GM18502 (cell line): ENCODE measurements around the gene LAIR1.
"Not testable (repeated sequence)": the region's sequence is repeated elsewhere in the genome, so short reads cannot be mapped to it uniquely, and the experiment has no call there.

Source experiments
- ATAC-seq: cut with Tn5 transposase; IDR thresholded peaks from one replicate; pipeline ENCODE4 v1.9.1; 2021; ENCODE audit warnings: mild to moderate bottlenecking; ENCODE audit not compliant: unreplicated experiment, poor library complexity

Gene LAIR1

GRCh38 chr19:54379187-54379678 is 14.5 kb upstream of the LAIR1 start:
- ATAC-seq = no peak

GRCh38 chr19:54376610-54377285 is 12.0 kb upstream of the LAIR1 start:
- no peak for ATAC-seq

- not testable (repeated sequence) for ATAC-seq
Observed at GRCh38 chr19:54375181-54375938, 10.6 kb upstream of the LAIR1 start.

- no peak for ATAC-seq
Observed at GRCh38 chr19:54373781-54374631, 9.3 kb upstream of the LAIR1 start.

GRCh38 chr19:54371453-54371852 is 6.7 kb upstream of the LAIR1 start:
- ATAC-seq = not testable (repeated sequence)

GRCh38 chr19:54370434-54370796 is 5.7 kb upstream of the LAIR1 start:
- ATAC-seq = not testable (repeated sequence)

GRCh38 chr19:54369688-54370433 is 5.1 kb upstream of the LAIR1 start:
- ATAC-seq = not testable (repeated sequence)

- ATAC-seq = no peak
Observed at GRCh38 chr19:54369082-54369687, 4.5 kb upstream of the LAIR1 start.

- ATAC-seq = no peak
Observed at GRCh38 chr19:54366811-54367210, 2.1 kb upstream of the LAIR1 start.

- ATAC-seq = not testable (repeated sequence)
Observed at GRCh38 chr19:54365798-54366197, 1.1 kb upstream of the LAIR1 start.

- ATAC-seq = not testable (repeated sequence)
Observed at GRCh38 chr19:54361680-54362422, 2.9 kb downstream of the LAIR1 start.

GRCh38 chr19:54359149-54359820 is 5.4 kb downstream of the LAIR1 start:
- not testable (repeated sequence) for ATAC-seq

- ATAC-seq = no peak
Observed at GRCh38 chr19:54357381-54357780, 7.3 kb downstream of the LAIR1 start.

GRCh38 chr19:54356444-54357056 is 8.2 kb downstream of the LAIR1 start:
- no peak for ATAC-seq

GRCh38 chr19:54355675-54356074 is 9.1 kb downstream of the LAIR1 start:
- ATAC-seq = no peak

- ATAC-seq = no peak
Observed at GRCh38 chr19:54354761-54355160, 10.0 kb downstream of the LAIR1 start.

- no peak for ATAC-seq
Observed at GRCh38 chr19:54352546-54352945, 12.2 kb downstream of the LAIR1 start.

- ATAC-seq = no peak
Observed at GRCh38 chr19:54352041-54352440, 12.7 kb downstream of the LAIR1 start.
